Fibroblast of gingiva (primary cell): ENCODE measurements around the gene ZHX3.

Source experiments
- DNase-seq: peaks from one replicate; pipeline ENCODE4 v3.0.0-alpha.2; 2011; ENCODE audit warnings: low read depth

ZHX3 gene

GRCh38 chr20:41300383-41300782 lies 17.1 kb downstream of the ZHX3 start:
- DNase-seq, result no peak

- peak; percentile 34 for DNase-seq
Measured at GRCh38 chr20:41299899-41300298, 17.6 kb downstream of the ZHX3 start.

GRCh38 chr20:41293269-41294037 lies 24.1 kb downstream of the ZHX3 start:
- DNase-seq, result peak; percentile 81

GRCh38 chr20:41290804-41291389 lies 26.6 kb downstream of the ZHX3 start:
- no peak for DNase-seq

GRCh38 chr20:41287327-41287726 lies 30.2 kb downstream of the ZHX3 start:
- DNase-seq, result peak; percentile 65

GRCh38 chr20:41286240-41286851 lies 31.2 kb downstream of the ZHX3 start:
- no peak for DNase-seq

GRCh38 chr20:41279546-41280225 lies 37.8 kb downstream of the ZHX3 start:
- DNase-seq, result no peak

- peak; percentile 58 for DNase-seq
Measured at GRCh38 chr20:41278936-41279335, 38.6 kb downstream of the ZHX3 start.

GRCh38 chr20:41277049-41277448 lies 40.5 kb downstream of the ZHX3 start:
- DNase-seq, result no peak

- peak; percentile 30 for DNase-seq
Measured at GRCh38 chr20:41276317-41276751, 41.2 kb downstream of the ZHX3 start.

- peak; percentile 74 for DNase-seq
Measured at GRCh38 chr20:41275301-41275731, 42.2 kb downstream of the ZHX3 start.

GRCh38 chr20:41274152-41274551 lies 43.4 kb downstream of the ZHX3 start:
- DNase-seq, result no peak

- DNase-seq, result no peak
Measured at GRCh38 chr20:41273445-41273844, 44.1 kb downstream of the ZHX3 start.

GRCh38 chr20:41272339-41272738 lies 45.2 kb downstream of the ZHX3 start:
- no peak for DNase-seq

GRCh38 chr20:41268917-41269652 lies 48.4 kb downstream of the ZHX3 start:
- no peak for DNase-seq

- DNase-seq, result no peak
Measured at GRCh38 chr20:41268402-41268801, 49.1 kb downstream of the ZHX3 start.

- no peak for DNase-seq
Measured at GRCh38 chr20:41265938-41266337, 51.6 kb downstream of the ZHX3 start.

- DNase-seq, result no peak
Measured at GRCh38 chr20:41264819-41265218, 52.7 kb downstream of the ZHX3 start.

GRCh38 chr20:41261790-41262717 lies 55.5 kb downstream of the ZHX3 start:
- no peak for DNase-seq

GRCh38 chr20:41261260-41261659 lies 56.3 kb downstream of the ZHX3 start:
- DNase-seq, result no peak

GRCh38 chr20:41260734-41261220 lies 56.8 kb downstream of the ZHX3 start:
- no peak for DNase-seq
